NT2/D1 (cell line): ENCODE measurements around the gene MBP.

Source experiments
- SUZ12 ChIP-seq: IDR thresholded peaks from 2 replicates; pipeline ENCODE4 v1.6.1; 2011; ENCODE audit not compliant: insufficient read length, insufficient read depth; ENCODE audit errors: extremely low read depth
- YY1 ChIP-seq: IDR thresholded peaks from 2 replicates; pipeline ENCODE4 v1.6.1; 2011; ENCODE audit not compliant: insufficient read length, insufficient read depth
- ZNF274 ChIP-seq: IDR thresholded peaks from 2 replicates; pipeline ENCODE4 v1.6.1; 2011; ENCODE audit warnings: mild to moderate bottlenecking, low read depth, low read length

- TF ChIP-seq SUZ12 = no peak
- TF ChIP-seq YY1 = no peak
- TF ChIP-seq ZNF274 = no peak
These were observed 34.6 kb downstream of the MBP start for GRCh38 chr18:77098029-77098428.
